OCI-LY3 (cell line): ENCODE results near the gene DHCR7.

Experiments used
- H2AFZ ChIP-seq: fragments of 200-600, 300-600 bp; shearing (Covaris generic); 2 replicates; pipeline ENCODE4 v1.6.0; 2014; ENCODE audit warnings: antibody characterized with exemption, low read depth, low read length
- H3K27ac ChIP-seq: fragments of 200-600, 300-600 bp; sonication (generic); 2 replicates; pipeline ENCODE4 v1.5.1; 2014; ENCODE audit warnings: mild to moderate bottlenecking, low read length, moderate library complexity, mixed read lengths
- H3K27me3 ChIP-seq: fragments of 200-600, 300-600 bp; sonication (generic); 2 replicates; pipeline ENCODE4 v1.6.1; 2014; ENCODE audit warnings: low read depth, low read length, mixed read lengths
- H3K36me3 ChIP-seq: fragments of 200-600, 300-600 bp; sonication (generic); replicated peaks from 2 replicates; pipeline ENCODE3; 2014; ENCODE audit warnings: low read depth, low read length, mixed read lengths
- H3K4me1 ChIP-seq: fragments of 300-600, 200-600 bp; sonication (generic); 2 replicates; pipeline ENCODE4 v1.6.1; 2014; ENCODE audit warnings: low read length, mixed read lengths
- H3K4me2 ChIP-seq: fragments of 200-600, 300-600 bp; sonication (generic); 2 replicates; pipeline ENCODE4 v1.6.1; 2014; ENCODE audit warnings: low read length, mixed read lengths
- H3K4me3 ChIP-seq: fragments of 300-600, 200-600 bp; sonication (generic); 2 replicates; pipeline ENCODE4 v1.5.1; 2014; ENCODE audit warnings: antibody characterized with exemption, mild to moderate bottlenecking, low read length, moderate library complexity
- H3K79me2 ChIP-seq: fragments of 300-600, 200-600 bp; shearing (Covaris generic); 2 replicates; pipeline ENCODE4 v1.6.1; 2014; ENCODE audit warnings: mild to moderate bottlenecking, low read length, mixed read lengths
- H3K9ac ChIP-seq: fragments of 300-600, 200-600 bp; shearing (Covaris generic); 2 replicates; pipeline ENCODE4 v1.6.0; 2014; ENCODE audit warnings: mild to moderate bottlenecking, low read length, moderate library complexity
- H3K9me3 ChIP-seq: fragments of 200-600, 300-600 bp; shearing (Covaris generic); 2 replicates; pipeline ENCODE4 v1.6.1; 2014; ENCODE audit warnings: low read length, mixed read lengths; ENCODE audit not compliant: insufficient read depth
- H4K20me1 ChIP-seq: fragments of 200-600, 300-600 bp; sonication (generic); 2 replicates; pipeline ENCODE4 v1.6.1; 2016; ENCODE audit warnings: low read length, mixed read lengths; ENCODE audit not compliant: insufficient read depth
- EZH2phosphoT487 ChIP-seq: fragments of 200-600 bp; shearing (Covaris generic); IDR thresholded peaks from 2 replicates; pipeline ENCODE4 v1.6.1; 2018; ENCODE audit warnings: antibody characterized with exemption, mixed run types, low read depth
- TF ChIP-seq, protein P1 (sequence below): fragments of 200-600, 300-600 bp; sonication (generic); IDR thresholded peaks from 2 replicates; pipeline ENCODE4 v1.5.1; 2014; ENCODE audit warnings: antibody characterized with exemption, low read length, low read depth

The DHCR7 gene

GRCh38 chr11:71447791-71448256 lies 369 bp downstream of the DHCR7 start:
- Histone ChIP-seq H3K4me1 (peaks cover 26% of the 10 kb centered on the region), H3K4me3 (peak overlapping the region; percentile 87), H4K20me1 (no peaks in the 10 kb centered on the region), H3K9me3 (peaks cover 17% of the 10 kb centered on the region; the same call in 1 of the 2 replicates), H3K4me2 (peak overlapping the region; percentile 83), H3K27ac (peak overlapping the region; percentile 53), H2AFZ (no peak overlapping the region), H3K79me2 (peaks cover 35% of the 10 kb centered on the region), H3K27me3 (no peaks in the 10 kb centered on the region), H3K9ac (peak overlapping the region; percentile 78), H3K36me3 (peaks cover 57% of the 10 kb centered on the region)
- TF ChIP-seq, protein P1, sequence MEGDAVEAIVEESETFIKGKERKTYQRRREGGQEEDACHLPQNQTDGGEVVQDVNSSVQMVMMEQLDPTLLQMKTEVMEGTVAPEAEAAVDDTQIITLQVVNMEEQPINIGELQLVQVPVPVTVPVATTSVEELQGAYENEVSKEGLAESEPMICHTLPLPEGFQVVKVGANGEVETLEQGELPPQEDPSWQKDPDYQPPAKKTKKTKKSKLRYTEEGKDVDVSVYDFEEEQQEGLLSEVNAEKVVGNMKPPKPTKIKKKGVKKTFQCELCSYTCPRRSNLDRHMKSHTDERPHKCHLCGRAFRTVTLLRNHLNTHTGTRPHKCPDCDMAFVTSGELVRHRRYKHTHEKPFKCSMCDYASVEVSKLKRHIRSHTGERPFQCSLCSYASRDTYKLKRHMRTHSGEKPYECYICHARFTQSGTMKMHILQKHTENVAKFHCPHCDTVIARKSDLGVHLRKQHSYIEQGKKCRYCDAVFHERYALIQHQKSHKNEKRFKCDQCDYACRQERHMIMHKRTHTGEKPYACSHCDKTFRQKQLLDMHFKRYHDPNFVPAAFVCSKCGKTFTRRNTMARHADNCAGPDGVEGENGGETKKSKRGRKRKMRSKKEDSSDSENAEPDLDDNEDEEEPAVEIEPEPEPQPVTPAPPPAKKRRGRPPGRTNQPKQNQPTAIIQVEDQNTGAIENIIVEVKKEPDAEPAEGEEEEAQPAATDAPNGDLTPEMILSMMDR = no peak

DNA sequence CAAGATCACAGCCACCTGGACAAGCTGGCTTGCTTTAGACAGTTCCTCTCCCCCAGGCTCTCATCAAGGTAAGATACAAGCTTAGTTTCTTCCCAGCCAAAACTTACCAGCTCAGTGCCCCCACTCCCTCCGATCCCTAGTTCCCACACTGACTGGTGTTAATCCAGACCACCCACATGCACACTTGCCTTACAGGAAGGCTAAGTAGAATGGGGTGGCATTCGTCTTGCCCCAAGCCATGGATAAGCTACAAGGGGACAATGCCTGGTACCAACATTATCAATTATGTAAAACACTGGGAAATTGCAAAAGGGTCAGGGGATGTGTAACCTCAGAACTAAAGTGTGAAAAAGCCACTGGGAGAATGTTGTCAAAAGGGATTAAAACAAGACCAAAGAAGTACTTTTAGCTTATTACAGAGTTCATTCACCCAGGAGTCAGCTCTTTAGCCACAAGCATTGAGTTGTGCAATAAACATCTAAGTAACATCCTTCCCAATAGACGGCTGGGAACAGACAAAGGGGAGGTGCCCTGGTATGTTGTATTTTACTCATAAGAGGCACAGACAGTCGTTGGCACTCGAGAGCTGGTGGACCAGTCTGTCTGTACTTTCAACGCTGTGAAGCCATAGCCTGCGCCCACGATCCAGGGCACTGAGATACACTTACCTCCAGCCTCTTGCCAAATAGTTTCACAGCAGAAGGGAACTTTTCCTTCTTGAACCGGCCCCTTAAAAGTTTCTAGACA lies 1.1 kb downstream of the DHCR7 start:
- H3K27ac ChIP-seq = 0 out of 2 replicates have a peak overlapping the region, but pooled peaks have one; percentile 53
- H2AFZ ChIP-seq = no peak overlapping the region
- peak overlapping the region; percentile 87 for H3K4me3 ChIP-seq
- TF ChIP-seq EZH2phosphoT487 = no peak
- TF ChIP-seq, protein P1 = no peak
- peaks cover 61% of the 10 kb centered on the region for H3K36me3 ChIP-seq
- H3K4me2 ChIP-seq = peak overlapping the region; percentile 83
- H3K79me2 ChIP-seq = peaks cover 35% of the 10 kb centered on the region
- peak overlapping the region; percentile 78 for H3K9ac ChIP-seq
- H4K20me1 ChIP-seq = no peaks in the 10 kb centered on the region
- peaks cover 20% of the 10 kb centered on the region for H3K4me1 ChIP-seq
- H3K27me3 ChIP-seq = no peaks in the 10 kb centered on the region
- H3K9me3 ChIP-seq = peaks cover 17% of the 10 kb centered on the region; the same call in 1 of the 2 replicates

DNA sequence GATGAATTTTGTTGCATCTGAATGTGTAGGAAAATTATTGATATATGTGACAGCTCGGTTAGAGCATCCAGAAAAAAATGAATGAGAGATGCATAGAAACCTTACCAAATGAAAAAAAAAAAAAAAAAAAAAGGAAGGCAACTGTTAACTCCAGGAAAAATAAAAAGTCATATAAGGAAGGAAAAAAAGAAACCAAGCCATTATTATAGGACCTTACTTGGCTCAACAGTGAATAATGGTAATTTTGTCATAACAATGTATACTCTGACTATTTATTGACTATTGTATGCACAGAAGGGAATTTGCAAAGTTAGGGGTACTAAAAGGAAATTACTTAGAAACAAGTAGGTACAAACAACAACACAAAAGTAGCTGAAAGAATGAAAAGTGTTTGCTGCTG lies 2.0 kb downstream of the DHCR7 start:
- H3K4me3 ChIP-seq = no peak overlapping the region
- no peak overlapping the region for H3K27ac ChIP-seq
- no peak overlapping the region for H2AFZ ChIP-seq
- H4K20me1 ChIP-seq = no peaks in the 10 kb centered on the region; the same call in 1 of the 2 replicates
- H3K4me1 ChIP-seq = peaks cover 18% of the 10 kb centered on the region
- no peaks in the 10 kb centered on the region for H3K27me3 ChIP-seq
- peaks cover 35% of the 10 kb centered on the region for H3K79me2 ChIP-seq
- TF ChIP-seq, protein P1 = no peak
- TF ChIP-seq EZH2phosphoT487 = no peak
- peaks cover 17% of the 10 kb centered on the region; the same call in 1 of the 2 replicates for H3K9me3 ChIP-seq
- peaks cover 64% of the 10 kb centered on the region for H3K36me3 ChIP-seq
- H3K9ac ChIP-seq = no peak overlapping the region
- H3K4me2 ChIP-seq = no peak overlapping the region

GRCh38 chr11:71444811-71445210 lies 3.4 kb downstream of the DHCR7 start:
- Histone ChIP-seq H3K27ac (no peak overlapping the region), H3K27me3 (no peaks in the 10 kb centered on the region), H3K9me3 (peaks cover 17% of the 10 kb centered on the region; the same call in 1 of the 2 replicates), H2AFZ (no peak overlapping the region), H3K9ac (no peak overlapping the region), H4K20me1 (no peaks in the 10 kb centered on the region; the same call in 1 of the 2 replicates), H3K4me1 (peaks cover 14% of the 10 kb centered on the region), H3K36me3 (peaks cover 76% of the 10 kb centered on the region), H3K4me3 (no peak overlapping the region), H3K4me2 (no peak overlapping the region), H3K79me2 (peaks cover 29% of the 10 kb centered on the region)
- TF ChIP-seq, protein P1 = no peak
- TF ChIP-seq EZH2phosphoT487 = no peak
